GM04504 (cell line): Measurements from ENCODE around the gene ZNF136.

Experiments
- DNase-seq: peaks from one replicate; pipeline ENCODE4 v3.0.0-alpha.2; 2012; ENCODE audit warnings: low read depth

ZNF136 gene

DNA sequence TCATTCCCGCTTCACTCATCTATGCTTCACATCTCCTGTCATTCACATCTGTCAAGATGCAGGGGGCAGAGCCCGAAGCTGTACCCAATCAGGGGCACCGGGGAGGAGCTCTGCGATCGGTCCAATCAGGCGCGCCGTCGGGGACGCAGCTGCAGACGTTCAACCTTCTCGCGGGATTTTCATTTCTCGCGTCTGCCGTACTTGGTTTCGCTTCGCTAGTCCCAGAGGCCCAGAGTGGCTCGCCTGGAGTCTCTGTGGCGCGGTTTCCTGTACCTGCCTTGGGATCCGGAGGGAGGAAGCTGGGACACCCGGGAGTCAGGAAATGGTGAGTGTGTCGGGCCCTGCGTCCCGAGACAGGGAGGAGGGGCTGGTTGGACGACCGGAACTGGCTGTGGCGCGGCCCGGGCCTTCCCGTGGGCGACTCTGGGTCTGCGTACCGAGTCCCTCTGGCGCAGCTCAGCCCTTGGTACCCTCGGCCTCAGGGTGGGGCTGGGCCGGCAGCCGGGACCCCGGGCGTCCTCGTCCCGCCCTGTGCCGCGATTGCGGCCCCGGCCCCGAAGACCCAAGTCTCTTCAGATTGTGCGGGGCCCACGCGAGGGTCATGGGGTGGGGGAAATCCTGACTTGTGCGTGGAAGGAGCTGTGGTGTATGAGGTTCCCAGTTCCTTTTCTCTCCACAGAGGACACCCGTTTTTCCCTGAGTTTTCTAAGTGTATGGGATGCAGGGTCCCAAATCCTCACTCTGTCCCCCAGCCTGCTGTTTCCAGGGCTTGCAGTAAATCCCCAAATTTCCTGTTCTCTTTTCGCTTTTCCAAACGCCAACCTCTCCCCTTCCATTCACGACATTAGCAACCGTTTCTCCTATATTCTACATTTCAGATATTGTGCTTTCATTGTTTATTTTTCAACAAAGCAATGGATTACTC, at the start of gene ZNF136:
Gene ZNF136 (plus strand): TSS at position 215 of the 925 bp plus-strand sequence. CDS start 108 bp downstream, at position 323.
- DNase-seq, result peak; percentile 91

DNA sequence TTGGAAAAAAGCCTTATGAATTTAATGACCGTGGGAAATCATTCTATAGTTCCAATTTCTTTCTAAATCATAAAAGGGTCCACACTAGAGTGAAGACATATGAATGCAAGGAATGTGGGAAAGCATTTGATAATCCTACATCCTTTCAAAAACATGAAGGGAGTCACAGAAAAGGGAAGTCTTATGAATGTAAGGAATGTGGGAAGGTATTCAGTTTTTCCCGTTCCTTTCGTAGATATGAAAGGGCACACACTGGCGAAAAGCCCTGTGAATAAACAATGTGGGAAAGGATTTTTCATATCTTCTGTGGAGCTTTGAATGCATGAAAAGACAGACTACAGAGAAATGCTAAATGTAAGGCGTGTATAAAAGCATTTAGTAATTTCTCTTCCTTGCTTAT, 49.8 kb upstream of the ZNF136 start:
- no peak for DNase-seq

DNA sequence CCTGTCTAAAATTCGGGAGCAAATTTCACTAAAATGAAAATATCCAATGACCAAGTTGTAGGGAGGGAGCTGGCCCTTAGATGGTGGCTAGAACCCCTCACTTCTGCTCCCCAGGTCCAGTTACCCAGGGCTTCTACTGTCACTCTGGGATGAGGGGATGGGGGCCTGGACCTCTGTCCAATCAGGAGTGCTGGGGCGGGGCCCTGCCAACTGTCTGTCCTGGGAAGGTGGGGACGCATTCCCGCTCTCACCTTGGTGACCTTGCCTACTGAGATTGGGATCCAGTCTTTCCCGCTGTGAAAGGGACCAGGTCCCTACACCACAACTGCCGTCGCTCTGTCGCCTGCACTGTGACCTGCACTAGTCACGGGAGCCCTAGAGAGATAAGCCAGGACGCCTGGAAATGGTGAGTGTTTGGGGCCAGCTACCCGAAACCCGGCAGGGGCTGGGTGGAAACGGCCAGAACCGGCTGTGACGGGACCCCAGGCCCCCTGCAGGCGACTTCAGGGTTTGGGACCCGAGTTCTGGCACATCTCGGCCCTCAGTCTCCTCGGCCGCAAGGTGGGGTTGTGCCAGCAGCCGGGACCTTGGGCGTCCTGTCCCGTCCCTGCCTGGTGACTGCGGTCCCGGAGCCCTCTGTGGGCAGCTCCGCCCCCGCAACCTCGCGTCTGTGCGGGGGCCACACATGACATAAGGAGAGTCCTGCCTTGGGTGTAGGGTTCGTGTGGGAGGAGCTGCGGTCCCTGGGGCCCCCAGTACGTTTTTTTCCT, 45.5 kb upstream of the ZNF136 start:
- no peak for DNase-seq

- no peak for DNase-seq
These were observed 36.2 kb upstream of the ZNF136 start for GRCh38 chr19:12126707-12127106.

DNA sequence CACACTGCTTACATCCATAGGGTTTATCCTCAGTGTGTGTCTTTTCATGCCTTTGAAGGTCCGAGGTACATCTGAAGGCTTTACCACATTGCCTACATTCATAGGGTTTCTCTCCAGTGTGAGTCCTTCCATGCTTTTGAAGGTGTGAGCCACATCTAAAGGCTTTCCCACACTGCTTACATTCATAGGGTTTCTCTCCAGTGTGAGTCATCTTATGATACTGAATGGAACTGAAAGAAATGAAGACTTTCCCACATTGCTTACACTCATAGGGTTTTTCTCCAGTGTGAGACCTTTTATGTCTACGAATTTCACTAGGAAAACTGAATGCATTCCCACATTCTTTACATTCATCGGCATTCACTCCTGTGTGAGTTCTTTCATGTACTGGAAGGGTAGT, 29.8 kb upstream of the ZNF136 start:
- no peak for DNase-seq

GRCh38 chr19:12137221-12137940, 25.5 kb upstream of the ZNF136 start:
- no peak for DNase-seq

DNA sequence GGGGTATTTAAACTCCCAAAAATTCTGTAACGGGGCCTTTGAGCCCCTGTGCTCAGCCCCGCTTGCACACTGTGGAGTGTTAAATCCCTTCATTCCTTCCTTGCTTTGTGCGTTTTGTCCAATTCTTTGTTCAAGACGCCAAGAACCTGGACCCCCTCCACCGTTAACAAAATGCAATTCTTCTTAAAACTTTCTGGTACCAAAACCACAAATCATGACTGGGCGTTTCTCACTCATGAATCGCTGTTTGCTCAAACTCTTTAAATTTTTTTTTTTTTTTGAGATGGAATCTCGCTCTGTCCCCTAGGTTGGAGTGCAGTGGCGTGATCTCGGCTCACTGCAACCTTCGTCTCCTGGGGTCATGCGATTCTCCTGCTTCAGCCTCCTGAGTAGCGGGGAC, 23.6 kb upstream of the ZNF136 start:
- DNase-seq, result no peak

DNA sequence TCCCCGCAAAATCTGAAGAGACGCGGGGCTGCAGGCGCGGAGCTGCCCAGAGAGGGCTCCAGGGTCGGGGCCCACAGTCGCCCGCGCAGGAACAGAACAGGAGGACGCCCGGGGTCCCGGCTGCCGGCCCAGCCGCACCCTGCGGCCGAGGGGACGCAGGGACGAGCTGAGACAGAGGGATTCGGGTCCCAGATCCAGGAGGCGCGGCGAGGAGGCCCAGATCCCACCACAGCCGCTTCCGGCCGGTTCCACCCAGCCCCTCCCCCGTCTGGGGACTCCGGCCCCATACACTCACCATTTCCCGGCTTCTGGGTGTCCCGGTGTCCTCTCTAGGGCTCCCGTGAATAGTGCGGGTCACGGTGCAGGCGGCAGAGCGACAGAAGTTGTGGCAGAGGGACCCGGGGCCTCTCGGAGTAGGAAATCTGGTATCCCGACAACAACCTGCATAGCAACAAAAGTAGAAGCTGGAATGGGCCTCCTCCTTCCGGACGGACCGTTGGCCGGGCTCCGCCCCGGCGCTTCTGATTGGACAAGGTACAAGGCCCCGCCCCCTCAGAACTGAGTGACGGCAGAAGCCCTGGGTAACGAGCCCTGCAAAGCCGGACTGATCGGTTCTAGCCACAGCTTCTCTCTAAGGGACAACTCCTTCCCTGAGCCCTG, 22.9 kb upstream of the ZNF136 start, which contains the start of gene ZNF20:
Gene ZNF20 (minus strand): TSS at position 466 of the 660 bp plus-strand sequence. CDS start 168 bp downstream, at position 298.
- peak; percentile 88 for DNase-seq

DNA sequence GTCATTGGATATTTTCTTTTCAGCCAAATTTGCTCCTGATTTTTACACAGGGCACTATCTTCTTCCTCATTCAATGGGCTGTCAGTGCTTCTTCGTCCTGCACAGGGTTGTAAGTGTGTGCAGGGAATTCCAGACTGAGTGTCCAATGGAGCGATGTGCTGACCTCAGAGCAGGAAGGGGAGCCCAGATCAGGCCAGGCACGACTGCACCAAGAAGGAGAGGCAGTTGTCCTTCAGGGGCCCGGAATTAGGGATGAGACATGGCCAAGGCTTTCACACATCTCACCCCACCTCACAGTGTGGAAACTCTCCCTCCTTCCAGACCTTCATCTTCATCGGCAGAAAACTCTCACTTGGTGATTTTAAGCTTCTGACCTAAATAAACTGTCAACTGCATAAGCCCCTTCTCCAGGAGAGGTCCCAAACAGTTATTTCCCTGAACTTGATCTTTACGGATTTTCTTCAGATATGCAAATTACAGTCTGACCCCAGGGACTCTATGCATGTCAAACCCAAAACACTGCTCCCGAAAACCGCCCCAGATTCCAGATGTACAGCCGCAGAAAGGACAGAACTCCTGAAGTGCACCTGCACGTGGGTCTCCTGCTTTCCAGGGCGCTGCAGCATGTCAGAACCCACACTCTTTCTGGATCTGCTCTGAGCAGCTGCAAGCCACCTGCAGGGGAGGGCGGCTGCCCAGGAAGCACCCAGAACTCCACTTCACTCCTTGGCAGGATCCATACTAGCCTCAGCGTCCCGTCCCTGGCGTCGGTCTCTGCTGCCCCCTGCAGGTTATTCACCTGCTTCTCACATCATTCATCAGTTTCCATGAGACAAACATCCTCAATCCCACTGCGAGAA, 22.1 kb upstream of the ZNF136 start:
- peak; percentile 68 for DNase-seq

DNA sequence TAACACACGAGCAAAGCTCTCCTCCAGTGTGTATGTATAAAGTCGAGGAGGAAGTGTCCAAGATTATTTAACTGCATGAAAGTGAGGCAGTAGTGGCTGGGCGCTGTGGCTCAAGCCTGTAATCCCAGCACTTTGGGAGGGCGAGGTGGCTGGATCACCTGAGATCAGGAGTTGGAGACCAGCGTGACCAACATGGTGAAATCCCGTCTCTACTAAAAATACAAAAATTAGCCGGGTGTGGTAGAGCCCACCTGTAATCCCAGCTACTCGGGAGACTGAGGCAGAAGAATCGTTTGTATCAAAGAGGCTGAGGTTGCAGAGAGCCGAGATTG, 21.5 kb upstream of the ZNF136 start:
- no peak for DNase-seq

DNA sequence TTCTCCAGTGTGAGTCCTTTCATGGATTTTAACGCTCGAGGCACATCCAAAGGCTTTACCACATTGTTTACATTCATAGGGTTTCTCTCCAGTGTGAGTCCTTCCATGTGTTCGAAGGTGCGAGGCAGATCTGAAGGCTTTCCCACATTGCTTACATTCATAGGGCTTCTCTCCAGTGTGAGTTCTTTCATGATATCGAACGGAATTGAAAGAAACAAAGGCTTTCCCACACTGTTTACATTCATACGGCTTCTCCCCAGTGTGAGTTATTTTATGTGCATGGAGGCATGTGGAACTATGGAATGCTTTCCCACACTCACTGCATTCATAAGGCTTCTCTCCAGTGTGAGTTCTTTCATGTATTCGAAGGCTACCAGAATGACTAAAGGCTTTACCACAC, 17.5 kb upstream of the ZNF136 start:
- no peak for DNase-seq

GRCh38 chr19:12155324-12155860, 7.5 kb upstream of the ZNF136 start:
- DNase-seq, result no peak

GRCh38 chr19:12156223-12157058, 6.5 kb upstream of the ZNF136 start, which contains the start of gene ZNF625:
Gene ZNF625, minus strand, starts transcription at chr19:12156734. Its CDS starts 176 bp downstream, at chr19:12156558.
- DNase-seq, result peak; percentile 79

GRCh38 chr19:12159773-12160414, 3.0 kb upstream of the ZNF136 start:
- DNase-seq, result no peak

DNA sequence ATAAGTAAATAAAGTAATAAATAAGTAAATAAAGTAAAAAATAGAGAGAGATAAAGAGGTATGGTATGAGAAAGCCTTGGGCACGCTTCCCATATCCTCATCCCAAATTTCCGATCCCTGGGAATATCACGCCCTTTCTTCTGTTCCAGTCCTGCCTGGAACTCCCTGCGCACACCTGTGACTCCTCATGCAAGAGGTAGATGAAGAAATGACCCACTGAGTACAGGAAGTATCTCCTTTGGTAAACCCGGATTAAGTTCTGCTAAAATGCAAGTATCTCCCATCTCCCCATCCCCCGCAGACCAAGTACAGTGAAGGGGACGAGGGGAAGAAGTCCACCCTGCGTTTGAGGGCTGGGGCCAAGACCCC, 399 bp upstream of the ZNF136 start:
- no peak for DNase-seq

- no peak for DNase-seq
These were observed 930 bp downstream of the ZNF136 start for GRCh38 chr19:12163826-12164225.

- no peak for DNase-seq
These were observed 3.7 kb downstream of the ZNF136 start for GRCh38 chr19:12166626-12167025.

DNA sequence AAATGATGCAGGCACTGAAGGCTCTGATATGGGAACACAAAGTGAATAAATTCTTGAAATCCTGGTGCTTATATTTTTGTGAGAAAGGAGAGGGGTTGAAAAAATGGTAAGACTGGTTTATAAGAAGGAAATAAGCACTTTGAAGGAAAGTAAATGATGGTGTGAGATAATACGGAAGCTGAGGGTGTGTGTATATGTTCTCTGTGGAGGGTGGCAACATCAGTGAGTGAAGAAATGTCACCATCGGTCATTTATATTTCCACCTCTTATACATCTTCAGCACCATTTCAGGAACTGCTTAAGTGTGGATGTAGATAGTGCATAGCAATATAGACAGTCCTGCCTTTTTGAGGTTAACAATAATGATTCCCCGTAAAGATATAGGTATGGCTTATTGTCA, 17.5 kb downstream of the ZNF136 start:
- DNase-seq, result no peak

GRCh38 chr19:12187625-12188024, 24.7 kb downstream of the ZNF136 start:
- no peak for DNase-seq
